HG03521 (cell line): Measurements from ENCODE around the gene FAS.
A peak's percentile ranks its signal among the peaks of the same experiment; 100 is the strongest.

Source experiments
- ATAC-seq: cut with Tn5 transposase; IDR thresholded peaks from one replicate; pipeline ENCODE4 v1.9.1; 2021; ENCODE audit warnings: mild to moderate bottlenecking, moderate library complexity; ENCODE audit not compliant: unreplicated experiment

The FAS gene

GRCh38 chr10:88971221-88972061 lies 19.2 kb upstream of the FAS start:
- no peak for ATAC-seq

- no peak for ATAC-seq
Measured at GRCh38 chr10:88974012-88974411, 16.6 kb upstream of the FAS start.

GRCh38 chr10:88974446-88975376 lies 15.9 kb upstream of the FAS start:
- ATAC-seq, result no peak

GRCh38 chr10:88975377-88975720 lies 15.2 kb upstream of the FAS start:
- no peak for ATAC-seq

GRCh38 chr10:88978463-88978862 lies 12.1 kb upstream of the FAS start:
- ATAC-seq, result no peak

- ATAC-seq, result no peak
Measured at GRCh38 chr10:88979153-88979562, 11.4 kb upstream of the FAS start.

GRCh38 chr10:88979603-88980002 lies 11.0 kb upstream of the FAS start:
- no peak for ATAC-seq

GRCh38 chr10:88980247-88980646 lies 10.4 kb upstream of the FAS start:
- ATAC-seq, result no peak

- no peak for ATAC-seq
Measured at GRCh38 chr10:88980800-88981199, 9.8 kb upstream of the FAS start.

- no peak for ATAC-seq
Measured at GRCh38 chr10:88981435-88981834, 9.2 kb upstream of the FAS start.

GRCh38 chr10:88982366-88982765 lies 8.2 kb upstream of the FAS start:
- no peak for ATAC-seq

- no peak for ATAC-seq
Measured at GRCh38 chr10:88983206-88983605, 7.4 kb upstream of the FAS start.

GRCh38 chr10:88983939-88984338 lies 6.7 kb upstream of the FAS start:
- no peak for ATAC-seq

GRCh38 chr10:88984525-88984924 lies 6.1 kb upstream of the FAS start:
- ATAC-seq, result no peak

GRCh38 chr10:88986549-88987242 lies 3.9 kb upstream of the FAS start:
- ATAC-seq, result no peak

- no peak for ATAC-seq
Measured at GRCh38 chr10:88987243-88987725, 3.3 kb upstream of the FAS start.

GRCh38 chr10:88987840-88988239 lies 2.8 kb upstream of the FAS start:
- no peak for ATAC-seq

GRCh38 chr10:88989423-88989822 lies 1.2 kb upstream of the FAS start:
- ATAC-seq, result no peak

- ATAC-seq, result no peak
Measured at GRCh38 chr10:88989824-88990383, 694 bp upstream of the FAS start.

GRCh38 chr10:88991161-88991898 lies 732 bp downstream of the FAS start:
- ATAC-seq, result peak; percentile 34
